RWPE2 (cell line): ENCODE data around the gene SDCBP2.

Source experiments
- ATAC-seq: fragments of 200-7000 bp; cut with Tn5 transposase; 3 replicates; pipeline ENCODE4 v1.9.1; 2021; ENCODE audit warnings: low read depth
- DNase-seq: peaks from one replicate; pipeline ENCODE4 v3.0.0-alpha.2; 2020; ENCODE audit warnings: low spot score
- H3K27ac ChIP-seq: fragments of 450-650 bp; 2 replicates; pipeline ENCODE4 v1.5.1; 2017; ENCODE audit warnings: mild to moderate bottlenecking; ENCODE audit not compliant: poor library complexity, severe bottlenecking
- H3K27me3 ChIP-seq: fragments of 250-450 bp; sonication (Bioruptor Pico); 2 replicates; pipeline ENCODE4 v1.5.1; 2021; ENCODE audit warnings: mild to moderate bottlenecking, moderate library complexity; ENCODE audit not compliant: insufficient read depth, poor library complexity, severe bottlenecking
- H3K36me3 ChIP-seq: fragments of 250-450 bp; sonication (Bioruptor Pico); 2 replicates; pipeline ENCODE4 v1.5.1; 2020; ENCODE audit warnings: low read depth, mild to moderate bottlenecking, moderate library complexity
- H3K4me1 ChIP-seq: fragments of 250-450 bp; sonication (Bioruptor Pico); 2 replicates; pipeline ENCODE4 v1.5.1; 2021; ENCODE audit warnings: mild to moderate bottlenecking, moderate library complexity; ENCODE audit not compliant: insufficient read depth, poor library complexity, severe bottlenecking
- H3K4me3 ChIP-seq: fragments of 250-450 bp; sonication (Bioruptor Pico); 2 replicates; pipeline ENCODE4 v1.5.1; 2021; ENCODE audit warnings: mild to moderate bottlenecking, moderate library complexity; ENCODE audit not compliant: severe bottlenecking
- H3K9me3 ChIP-seq: fragments of 250-450 bp; sonication (Bioruptor Pico); 2 replicates; pipeline ENCODE4 v1.5.1; 2021; ENCODE audit warnings: mild to moderate bottlenecking, moderate library complexity; ENCODE audit not compliant: severe bottlenecking
- TF ChIP-seq, protein P1 (sequence below): fragments of 450-650 bp; IDR thresholded peaks from one replicate; pipeline ENCODE4 v1.5.1; 2017; ENCODE audit warnings: mild to moderate bottlenecking, moderate library complexity; ENCODE audit not compliant: poor library complexity, severe bottlenecking

SDCBP2 gene

DNA sequence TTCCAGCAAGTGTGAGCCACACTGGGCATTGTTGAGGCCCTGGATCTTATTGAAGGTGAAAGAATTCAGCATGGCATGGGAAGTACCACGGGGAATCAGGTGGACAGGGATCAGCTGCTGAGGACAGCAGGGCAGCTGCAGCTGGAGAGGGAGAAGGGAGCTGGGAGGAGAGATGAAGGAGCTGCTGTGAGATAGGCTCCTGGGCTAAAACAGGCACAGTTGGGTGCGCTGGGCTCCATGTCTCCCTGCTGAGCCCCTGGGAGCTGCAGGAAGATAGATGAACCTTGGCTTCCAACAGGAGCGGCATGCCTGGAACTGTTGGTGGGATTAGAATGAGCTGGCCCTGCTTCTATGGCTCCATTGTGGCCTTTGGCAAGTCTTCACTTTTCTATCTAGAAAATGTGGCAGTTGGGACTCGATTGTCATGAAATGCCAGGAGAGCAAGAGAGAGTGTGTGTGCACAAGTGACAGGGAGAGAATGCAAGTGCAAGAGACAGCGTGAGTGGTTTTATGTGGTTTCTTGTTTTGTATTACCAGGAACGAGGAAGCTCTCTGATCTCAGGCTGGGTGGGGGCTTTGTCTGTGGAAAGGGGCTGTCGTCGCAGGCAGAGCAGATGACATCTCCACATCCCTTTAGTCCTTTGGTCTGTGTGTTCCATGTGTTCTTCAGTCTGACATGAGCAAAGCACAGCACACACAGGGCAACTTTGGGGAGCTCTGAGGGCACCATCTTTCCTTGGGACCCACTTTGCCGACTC, 42.5 kb downstream of the SDCBP2 start:
- Histone ChIP-seq H3K9me3 (no peaks in the 10 kb centered on the region), H3K27ac (no peak overlapping the region), H3K4me3 (no peak overlapping the region), H3K4me1 (no peaks in the 10 kb centered on the region), H3K36me3 (no peaks in the 10 kb centered on the region), H3K27me3 (no peaks in the 10 kb centered on the region)
- TF ChIP-seq, protein P1, sequence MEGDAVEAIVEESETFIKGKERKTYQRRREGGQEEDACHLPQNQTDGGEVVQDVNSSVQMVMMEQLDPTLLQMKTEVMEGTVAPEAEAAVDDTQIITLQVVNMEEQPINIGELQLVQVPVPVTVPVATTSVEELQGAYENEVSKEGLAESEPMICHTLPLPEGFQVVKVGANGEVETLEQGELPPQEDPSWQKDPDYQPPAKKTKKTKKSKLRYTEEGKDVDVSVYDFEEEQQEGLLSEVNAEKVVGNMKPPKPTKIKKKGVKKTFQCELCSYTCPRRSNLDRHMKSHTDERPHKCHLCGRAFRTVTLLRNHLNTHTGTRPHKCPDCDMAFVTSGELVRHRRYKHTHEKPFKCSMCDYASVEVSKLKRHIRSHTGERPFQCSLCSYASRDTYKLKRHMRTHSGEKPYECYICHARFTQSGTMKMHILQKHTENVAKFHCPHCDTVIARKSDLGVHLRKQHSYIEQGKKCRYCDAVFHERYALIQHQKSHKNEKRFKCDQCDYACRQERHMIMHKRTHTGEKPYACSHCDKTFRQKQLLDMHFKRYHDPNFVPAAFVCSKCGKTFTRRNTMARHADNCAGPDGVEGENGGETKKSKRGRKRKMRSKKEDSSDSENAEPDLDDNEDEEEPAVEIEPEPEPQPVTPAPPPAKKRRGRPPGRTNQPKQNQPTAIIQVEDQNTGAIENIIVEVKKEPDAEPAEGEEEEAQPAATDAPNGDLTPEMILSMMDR: no peak
- DNase-seq (no peak), ATAC-seq (no peak)

DNA sequence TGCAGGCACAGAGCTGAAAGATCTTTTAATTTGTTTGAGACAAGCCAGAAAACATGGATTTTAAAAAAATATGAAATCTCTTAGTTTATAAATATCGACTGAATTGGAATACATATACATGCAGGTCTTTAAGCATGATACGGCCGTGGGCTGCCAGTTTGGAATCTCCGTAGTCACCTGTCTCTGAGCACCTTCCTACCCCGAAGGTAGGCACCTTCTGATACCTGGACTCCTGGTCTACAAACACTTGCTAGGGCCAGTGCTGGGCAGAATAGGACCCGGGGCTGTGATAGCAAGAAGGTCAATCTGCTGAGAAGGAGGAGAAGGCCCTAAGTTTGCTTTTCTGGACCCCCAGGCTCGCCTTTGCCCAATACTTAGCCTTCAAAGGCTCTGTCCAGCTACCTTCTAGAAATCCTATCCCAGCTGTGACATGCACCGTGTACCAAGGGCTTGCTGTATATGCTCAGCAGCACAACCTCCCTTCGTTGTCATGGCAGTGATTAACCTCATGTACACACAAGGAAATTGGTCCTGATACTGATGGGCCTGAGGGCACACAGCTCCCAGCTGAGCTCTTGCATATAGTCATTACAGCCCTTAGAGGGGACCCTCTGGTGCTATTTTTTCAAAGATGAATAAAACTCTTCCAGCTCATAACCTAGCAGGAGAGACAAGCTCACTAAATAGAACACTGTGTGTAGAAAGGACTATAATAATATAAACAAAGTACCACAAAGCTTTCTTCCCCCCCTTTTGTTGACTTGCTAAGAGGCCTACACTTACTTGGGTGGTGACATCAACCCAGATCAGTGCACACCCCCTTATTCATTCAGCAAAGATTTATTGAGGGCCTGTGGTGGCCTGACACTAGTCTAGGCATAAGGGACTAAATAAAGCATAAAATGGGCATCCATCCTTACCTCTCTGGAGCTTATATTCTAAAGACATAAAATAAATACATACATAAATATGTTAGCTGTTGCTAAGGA, 45.1 kb downstream of the SDCBP2 start:
- Histone ChIP-seq H3K9me3 (no peaks in the 10 kb centered on the region), H3K4me3 (no peak overlapping the region), H3K27ac (no peak overlapping the region), H3K4me1 (no peaks in the 10 kb centered on the region), H3K27me3 (no peaks in the 10 kb centered on the region), H3K36me3 (no peaks in the 10 kb centered on the region)
- TF ChIP-seq, protein P1: no peak
- DNase-seq (no peak), ATAC-seq (no peak)

- ATAC-seq: no peak
- no peaks in the 10 kb centered on the region for H3K27me3 ChIP-seq
- TF ChIP-seq, protein P1: no peak
- no peak for DNase-seq
- no peaks in the 10 kb centered on the region for H3K4me1 ChIP-seq
- H3K9me3 ChIP-seq: no peaks in the 10 kb centered on the region
- H3K27ac ChIP-seq: no peak overlapping the region
- H3K36me3 ChIP-seq: no peaks in the 10 kb centered on the region
- no peak overlapping the region for H3K4me3 ChIP-seq
Measured at GRCh38 chr20:1282966-1283365, 46.0 kb downstream of the SDCBP2 start.

GRCh38 chr20:1281279-1282057, 47.5 kb downstream of the SDCBP2 start:
- Histone ChIP-seq H3K4me3 (no peak overlapping the region), H3K36me3 (no peaks in the 10 kb centered on the region), H3K9me3 (no peaks in the 10 kb centered on the region), H3K4me1 (no peaks in the 10 kb centered on the region), H3K27me3 (no peaks in the 10 kb centered on the region), H3K27ac (no peak overlapping the region)
- DNase-seq (no peak), ATAC-seq (no peak)
- TF ChIP-seq, protein P1: no peak
